KMS-11 (cell line): ENCODE results near the gene FSIP1.
"Not testable (repeated sequence)": the region's sequence is repeated elsewhere in the genome, so short reads cannot be mapped to it uniquely, and the experiment has no call there.

ENCODE experiments used
- H2AFZ ChIP-seq: fragments of 200-600 bp; sonication (generic); 2 replicates; pipeline ENCODE4 v1.6.1; 2016; ENCODE audit warnings: antibody characterized with exemption, mixed run types, low read depth
- H3K27ac ChIP-seq: fragments of 200-600 bp; sonication (generic); 2 replicates; pipeline ENCODE4 v1.6.1; 2016; ENCODE audit warnings: mild to moderate bottlenecking, mixed run types
- H3K27me3 ChIP-seq: fragments of 200-600 bp; sonication (generic); 2 replicates; pipeline ENCODE4 v1.6.1; 2017; ENCODE audit warnings: mild to moderate bottlenecking, low read depth, mixed run types, moderate library complexity; ENCODE audit not compliant: insufficient read depth
- H3K36me3 ChIP-seq: fragments of 200-600 bp; sonication (generic); 2 replicates; pipeline ENCODE4 v1.6.1; 2017; ENCODE audit warnings: mild to moderate bottlenecking, mixed run types; ENCODE audit not compliant: insufficient read depth
- H3K4me1 ChIP-seq: fragments of 200-600 bp; sonication (generic); 2 replicates; pipeline ENCODE4 v1.6.1; 2016; ENCODE audit warnings: mild to moderate bottlenecking, low read depth, mixed run types; ENCODE audit not compliant: poor library complexity, severe bottlenecking
- H3K4me2 ChIP-seq: fragments of 200-600 bp; sonication (generic); 2 replicates; pipeline ENCODE4 v1.7.0; 2016; ENCODE audit warnings: mild to moderate bottlenecking, mixed run types
- H3K4me3 ChIP-seq: fragments of 200-600 bp; sonication (generic); IDR thresholded peaks from 2 replicates; pipeline ENCODE4 v1.6.1; 2017; ENCODE audit warnings: low read depth, low read length, mixed read lengths; ENCODE audit not compliant: insufficient read depth
- H3K79me2 ChIP-seq: fragments of 200-600 bp; sonication (generic); 2 replicates; pipeline ENCODE4 v1.6.1; 2016; ENCODE audit warnings: low read depth, mixed run types; ENCODE audit not compliant: insufficient read depth
- H3K9ac ChIP-seq: fragments of 200-600 bp; sonication (generic); 2 replicates; pipeline ENCODE4 v1.6.1; 2016; ENCODE audit warnings: mild to moderate bottlenecking, mixed run types
- H4K20me1 ChIP-seq: fragments of 200-600 bp; sonication (generic); 2 replicates; pipeline ENCODE4 v1.6.1; 2016; ENCODE audit warnings: mild to moderate bottlenecking, mixed run types; ENCODE audit not compliant: insufficient read depth
- TF ChIP-seq, protein P1 (sequence below): fragments of 200-600 bp; sonication (generic); conservative IDR thresholded peaks from 2 replicates; pipeline ENCODE4 v1.6.1; 2017; ENCODE audit warnings: low read depth, mild to moderate bottlenecking, antibody characterized with exemption, low read length, moderate library complexity, mixed read lengths

The FSIP1 gene

DNA sequence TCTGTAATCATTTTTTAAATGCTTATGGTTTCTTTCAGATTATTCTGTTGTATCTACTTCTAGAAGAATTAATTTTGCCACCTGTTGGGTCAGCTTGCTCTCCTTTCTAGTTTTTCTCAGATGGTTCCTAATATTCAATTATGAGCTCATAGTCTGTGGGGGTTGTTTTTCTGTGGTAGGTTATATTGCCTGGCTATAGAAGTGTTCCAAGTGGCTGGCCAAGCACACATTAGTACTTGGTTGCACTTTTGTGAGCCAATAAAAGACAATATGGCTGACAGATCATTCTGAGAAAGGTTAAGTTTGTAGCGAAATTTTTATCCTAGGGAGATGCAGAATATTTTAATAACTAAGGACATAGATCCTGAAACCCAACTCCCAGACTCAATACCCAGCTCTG lies 31.8 kb upstream of the FSIP1 start:
- Histone ChIP-seq H4K20me1 (no peaks in the 10 kb centered on the region), H3K27me3 (no peaks in the 10 kb centered on the region), H3K4me1 (no peaks in the 10 kb centered on the region), H3K4me3 (no peak overlapping the region), H3K36me3 (no peaks in the 10 kb centered on the region), H3K27ac (no peak overlapping the region), H2AFZ (no peak overlapping the region), H3K4me2 (no peak overlapping the region), H3K79me2 (no peaks in the 10 kb centered on the region), H3K9ac (no peak overlapping the region)
- TF ChIP-seq, protein P1, sequence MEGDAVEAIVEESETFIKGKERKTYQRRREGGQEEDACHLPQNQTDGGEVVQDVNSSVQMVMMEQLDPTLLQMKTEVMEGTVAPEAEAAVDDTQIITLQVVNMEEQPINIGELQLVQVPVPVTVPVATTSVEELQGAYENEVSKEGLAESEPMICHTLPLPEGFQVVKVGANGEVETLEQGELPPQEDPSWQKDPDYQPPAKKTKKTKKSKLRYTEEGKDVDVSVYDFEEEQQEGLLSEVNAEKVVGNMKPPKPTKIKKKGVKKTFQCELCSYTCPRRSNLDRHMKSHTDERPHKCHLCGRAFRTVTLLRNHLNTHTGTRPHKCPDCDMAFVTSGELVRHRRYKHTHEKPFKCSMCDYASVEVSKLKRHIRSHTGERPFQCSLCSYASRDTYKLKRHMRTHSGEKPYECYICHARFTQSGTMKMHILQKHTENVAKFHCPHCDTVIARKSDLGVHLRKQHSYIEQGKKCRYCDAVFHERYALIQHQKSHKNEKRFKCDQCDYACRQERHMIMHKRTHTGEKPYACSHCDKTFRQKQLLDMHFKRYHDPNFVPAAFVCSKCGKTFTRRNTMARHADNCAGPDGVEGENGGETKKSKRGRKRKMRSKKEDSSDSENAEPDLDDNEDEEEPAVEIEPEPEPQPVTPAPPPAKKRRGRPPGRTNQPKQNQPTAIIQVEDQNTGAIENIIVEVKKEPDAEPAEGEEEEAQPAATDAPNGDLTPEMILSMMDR: no peak

DNA sequence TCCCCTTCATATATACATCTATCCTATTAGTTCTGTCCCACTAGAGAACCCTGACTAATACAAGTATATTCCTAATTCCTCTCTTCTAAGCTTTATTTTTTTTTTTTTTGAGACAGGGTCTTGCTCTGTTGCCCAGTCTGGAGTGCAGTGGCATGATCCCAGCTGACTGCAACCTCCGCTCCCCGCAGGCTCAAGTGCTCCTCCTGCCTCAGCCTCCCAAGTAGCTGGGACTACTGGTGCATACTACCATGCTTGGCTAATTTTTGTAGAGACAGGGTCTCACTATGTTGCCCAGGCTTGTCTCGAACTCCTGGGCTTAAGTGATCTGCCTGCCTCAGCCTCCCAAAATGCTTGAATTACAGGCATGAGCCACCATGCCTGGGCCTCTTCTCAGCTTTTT lies 30.0 kb upstream of the FSIP1 start:
- not testable (repeated sequence) for H3K4me2 ChIP-seq, H3K79me2 ChIP-seq, H4K20me1 ChIP-seq, H3K27me3 ChIP-seq, H2AFZ ChIP-seq, H3K4me1 ChIP-seq, H3K4me3 ChIP-seq, H3K9ac ChIP-seq, H3K27ac ChIP-seq, H3K36me3 ChIP-seq

DNA sequence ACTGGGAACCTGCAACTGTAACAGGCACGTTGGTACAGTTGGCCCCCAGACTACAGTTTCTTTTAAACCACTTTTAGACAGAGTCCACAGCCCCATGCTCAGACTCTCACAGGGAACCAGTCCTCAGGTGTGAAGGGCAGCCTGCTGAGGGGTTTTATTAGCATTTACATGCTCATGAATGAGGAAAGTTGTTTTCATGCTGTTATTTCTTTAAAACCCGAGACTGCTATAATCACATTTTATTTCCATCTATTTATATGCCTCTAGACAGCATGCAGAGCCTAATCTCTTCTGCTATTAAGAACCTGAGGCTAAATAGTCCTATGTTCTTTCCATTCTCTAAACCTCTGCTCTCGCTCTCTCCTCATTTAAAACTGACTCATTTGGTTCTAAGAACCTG lies 26.3 kb upstream of the FSIP1 start:
- Histone ChIP-seq H3K4me3 (no peak overlapping the region), H3K4me1 (peaks cover 5% of the 10 kb centered on the region), H3K4me2 (no peak overlapping the region), H3K9ac (no peak overlapping the region), H3K27ac (no peak overlapping the region), H4K20me1 (no peaks in the 10 kb centered on the region), H3K36me3 (no peaks in the 10 kb centered on the region), H3K79me2 (no peaks in the 10 kb centered on the region), H3K27me3 (no peaks in the 10 kb centered on the region), H2AFZ (no peak overlapping the region)
- TF ChIP-seq, protein P1: no peak

DNA sequence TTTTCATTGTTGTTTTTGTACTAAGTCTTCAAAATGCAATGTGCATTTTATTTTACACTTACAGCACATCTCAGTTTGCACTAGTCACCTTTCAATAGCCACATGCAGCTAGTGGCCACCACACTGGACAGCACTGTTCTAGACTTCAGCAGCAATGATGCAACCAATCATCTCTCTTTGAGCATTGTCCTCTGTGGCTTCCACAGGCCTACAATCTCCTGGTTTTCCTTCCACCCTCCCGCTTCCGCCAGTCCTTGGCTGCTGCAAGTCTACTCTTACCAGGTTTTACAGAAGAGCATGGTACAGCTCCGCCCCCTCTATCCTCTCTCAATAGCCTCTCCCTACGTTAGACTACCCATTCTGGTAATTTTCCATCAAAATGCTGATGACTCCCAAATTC lies 25.1 kb upstream of the FSIP1 start:
- Histone ChIP-seq H3K9ac (no peak overlapping the region), H3K27ac (no peak overlapping the region), H4K20me1 (no peaks in the 10 kb centered on the region), H3K79me2 (no peaks in the 10 kb centered on the region), H3K4me2 (no peak overlapping the region), H2AFZ (no peak overlapping the region), H3K36me3 (no peaks in the 10 kb centered on the region), H3K4me3 (no peak overlapping the region), H3K27me3 (no peaks in the 10 kb centered on the region), H3K4me1 (peaks cover 5% of the 10 kb centered on the region)
- TF ChIP-seq, protein P1: no peak

DNA sequence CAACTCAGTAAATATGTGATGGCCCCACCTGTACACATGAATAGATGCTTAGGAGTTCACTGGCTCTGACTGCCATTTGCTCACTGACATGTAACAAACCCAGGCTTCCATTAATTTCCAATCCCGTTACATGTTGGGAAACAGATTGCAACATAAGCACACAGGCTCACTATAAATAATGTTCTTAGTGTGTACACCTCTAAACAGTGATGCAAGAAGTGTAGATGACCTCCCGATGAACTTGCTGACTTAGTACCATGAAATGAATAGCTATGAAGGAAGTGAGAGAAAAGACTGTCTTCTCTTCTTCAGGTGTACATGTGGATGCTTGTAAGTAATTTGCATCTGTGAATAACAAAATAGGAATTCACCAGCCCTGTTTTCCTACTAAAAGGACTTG lies 21.4 kb upstream of the FSIP1 start:
- Histone ChIP-seq H3K27ac (no peak overlapping the region), H2AFZ (no peak overlapping the region), H3K79me2 (no peaks in the 10 kb centered on the region), H3K4me2 (no peak overlapping the region), H3K4me1 (peaks cover 5% of the 10 kb centered on the region), H3K27me3 (no peaks in the 10 kb centered on the region), H3K9ac (no peak overlapping the region), H3K36me3 (no peaks in the 10 kb centered on the region), H4K20me1 (no peaks in the 10 kb centered on the region), H3K4me3 (no peak overlapping the region)
- TF ChIP-seq, protein P1: no peak
